ENCODE measurements around the gene HOXC13.

HOXC13 gene

GRCh38 chr12:53982648-53983567 lies 44.3 kb downstream of the HOXC13 start:
- DNase-seq, result no peak

- no peak for DNase-seq
These were observed 44.9 kb downstream of the HOXC13 start for GRCh38 chr12:53983568-53983949.

GRCh38 chr12:53983950-53984572 lies 45.4 kb downstream of the HOXC13 start:
- DNase-seq, result no peak

GRCh38 chr12:53984901-53985691 lies 46.5 kb downstream of the HOXC13 start, which contains the start of gene HOXC10:
Gene HOXC10 (plus strand): TSS chr12:53985146. CDS start chr12:53985260, 114 bp downstream.
- peak; percentile 99 for DNase-seq

- DNase-seq, result no peak
These were observed 47.0 kb downstream of the HOXC13 start for GRCh38 chr12:53985692-53985993.

GRCh38 chr12:53985994-53986685 lies 47.5 kb downstream of the HOXC13 start:
- DNase-seq, result no peak

- no peak for DNase-seq
These were observed 48.3 kb downstream of the HOXC13 start for GRCh38 chr12:53986686-53987483.

GRCh38 chr12:53987787-53988230 lies 49.2 kb downstream of the HOXC13 start:
- no peak for DNase-seq

- DNase-seq, result no peak
These were observed 50.1 kb downstream of the HOXC13 start for GRCh38 chr12:53988541-53989226.

- DNase-seq, result peak; percentile 81
These were observed 50.8 kb downstream of the HOXC13 start for GRCh38 chr12:53989227-53990113.

- no peak for DNase-seq
These were observed 51.9 kb downstream of the HOXC13 start for GRCh38 chr12:53990311-53991076.

GRCh38 chr12:53991077-53991460 lies 52.4 kb downstream of the HOXC13 start:
- peak; percentile 79 for DNase-seq

GRCh38 chr12:53992377-53992889 lies 53.8 kb downstream of the HOXC13 start:
- DNase-seq, result peak; percentile 59

GRCh38 chr12:53993162-53994008 lies 54.8 kb downstream of the HOXC13 start:
- peak; percentile 49 for DNase-seq

GRCh38 chr12:53994009-53994263 lies 55.3 kb downstream of the HOXC13 start:
- DNase-seq, result peak; percentile 47

- DNase-seq, result peak; percentile 61
These were observed 55.8 kb downstream of the HOXC13 start for GRCh38 chr12:53994264-53995001.

- no peak for DNase-seq
These were observed 56.4 kb downstream of the HOXC13 start for GRCh38 chr12:53995002-53995377.

Data from right hindlimb (tissue), 1 donor.